ENCODE measurements around the gene CNTN5.

CNTN5 gene

DNA sequence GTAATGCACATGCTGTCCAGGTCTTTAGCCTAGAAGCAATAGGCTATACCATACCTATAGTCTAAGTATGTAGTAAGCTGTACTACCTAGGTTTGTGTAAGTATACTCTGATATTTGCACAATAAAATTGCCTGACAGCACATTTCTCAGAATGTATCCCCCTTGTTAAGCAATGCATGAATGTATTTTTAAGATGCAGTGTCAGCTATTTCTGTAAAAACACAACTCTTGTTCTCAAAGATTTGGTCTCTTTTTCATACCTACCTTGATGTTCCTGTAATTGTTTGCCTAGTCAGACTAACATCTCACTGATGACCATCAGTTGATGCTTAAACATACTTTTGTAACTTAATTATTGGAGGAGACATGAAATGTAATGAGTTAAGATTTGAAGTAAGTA is 619.9 kb downstream of the CNTN5 start:
- no peak for DNase-seq

DNA sequence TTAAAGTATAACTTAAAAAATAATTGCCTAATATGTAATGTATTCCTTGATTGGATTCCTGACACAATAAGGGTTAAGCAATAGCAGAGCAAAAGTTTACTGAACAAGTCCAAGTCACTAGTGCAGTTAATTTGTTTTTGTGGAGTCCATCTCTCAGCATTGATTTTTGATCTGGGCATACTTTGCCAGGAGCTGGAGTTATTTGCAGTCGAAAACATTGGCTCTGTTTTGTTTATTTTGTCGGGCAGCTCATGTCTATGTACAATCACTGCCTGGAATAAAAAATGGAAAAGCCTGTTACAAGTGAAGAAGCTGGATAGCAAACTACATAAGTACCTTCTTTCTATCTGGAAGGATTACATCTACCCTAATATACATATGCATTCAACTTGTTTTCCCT is 625.2 kb downstream of the CNTN5 start:
- no peak for DNase-seq

DNA sequence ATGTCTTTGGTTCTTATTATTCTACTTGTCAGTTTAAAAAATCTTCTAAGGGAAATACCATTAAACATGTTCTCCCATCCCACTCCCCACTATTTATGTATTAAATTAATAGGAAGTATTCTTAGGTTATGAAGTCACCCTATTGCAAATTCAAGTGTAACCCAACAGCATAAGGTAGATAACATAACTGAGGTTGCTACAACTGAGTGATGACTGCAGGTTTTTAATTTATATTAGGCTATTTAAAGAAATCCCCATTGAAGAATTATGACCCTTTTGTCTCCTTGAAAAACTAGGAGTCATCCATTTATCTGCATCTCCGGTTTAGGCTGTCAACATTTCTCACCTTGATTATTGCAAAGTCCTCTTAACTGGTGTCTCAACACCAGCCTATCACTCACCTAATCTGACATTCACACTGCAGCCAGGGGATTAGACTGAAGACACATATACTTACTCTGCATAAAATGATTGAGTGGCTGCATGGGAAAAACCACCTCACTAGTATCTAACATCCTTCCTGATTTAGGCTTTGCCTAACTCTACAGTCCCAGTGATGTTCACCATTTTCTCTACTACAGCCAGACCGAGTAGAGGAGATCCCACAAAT is 649.4 kb downstream of the CNTN5 start:
- DNase-seq: no peak

DNA sequence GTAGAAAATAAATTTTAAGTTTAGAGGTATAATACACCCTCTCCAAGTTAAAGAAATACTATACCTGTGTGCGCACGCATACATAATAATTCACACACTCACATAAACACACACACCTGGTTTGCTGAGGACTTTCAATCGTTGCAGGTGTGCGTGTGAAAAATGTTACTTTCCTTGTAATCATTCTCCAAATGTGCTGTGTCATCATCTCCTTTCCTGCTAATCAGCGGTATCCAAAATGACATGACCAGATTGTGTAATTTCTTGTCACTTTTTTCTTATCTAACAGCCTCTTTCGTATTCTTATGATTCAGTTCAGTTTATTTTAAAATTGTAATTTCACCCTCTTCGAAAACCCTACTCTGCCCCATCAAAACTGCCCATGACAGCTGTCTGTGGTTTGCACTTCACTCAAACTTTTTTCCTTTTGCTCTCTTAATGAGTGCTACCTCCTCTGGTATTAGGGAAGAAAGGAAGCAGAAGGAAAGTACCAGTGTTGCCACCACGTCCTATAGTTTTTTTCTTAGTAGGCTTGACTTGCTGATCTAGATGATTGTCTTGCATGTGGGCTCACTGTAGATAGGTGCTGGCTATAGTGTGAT is 651.2 kb downstream of the CNTN5 start:
- no peak for DNase-seq

DNA sequence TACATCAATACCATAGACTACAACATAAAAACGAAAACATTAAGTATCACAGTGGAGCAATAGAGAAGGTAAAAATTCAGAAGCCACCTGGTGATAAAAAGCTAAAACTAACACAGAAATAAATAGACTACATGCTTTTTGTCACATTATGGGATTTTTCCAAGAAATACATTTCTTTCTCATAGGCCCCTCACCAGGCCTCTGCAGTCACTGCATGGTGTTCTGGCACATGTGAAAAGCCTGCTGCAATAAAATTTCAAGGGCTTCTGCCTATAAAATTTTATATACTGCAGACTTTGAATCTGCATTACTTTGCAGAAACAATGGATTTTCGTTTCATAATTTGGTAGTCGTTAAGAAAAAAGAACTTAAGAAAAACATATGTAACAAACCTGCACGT is 655.5 kb downstream of the CNTN5 start:
- DNase-seq: no peak

DNA sequence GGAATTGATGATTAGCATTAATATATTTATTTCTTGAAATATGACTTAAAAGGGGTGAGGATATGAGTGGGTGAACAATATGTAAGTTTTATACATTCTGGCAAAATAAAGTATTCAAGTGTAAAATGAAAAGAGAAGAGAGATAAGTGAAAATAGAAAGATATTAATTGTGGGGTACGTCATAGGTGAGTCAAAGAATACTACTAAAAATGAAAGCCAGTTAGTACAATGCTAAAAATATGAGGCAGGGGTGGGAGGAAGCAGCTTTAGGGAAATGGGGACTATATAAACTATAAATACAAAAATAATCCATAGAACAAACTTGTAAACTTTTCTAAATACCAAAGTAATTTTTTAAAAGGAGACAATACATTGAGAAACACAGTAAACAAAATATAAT is 661.4 kb downstream of the CNTN5 start:
- DNase-seq: no peak

DNA sequence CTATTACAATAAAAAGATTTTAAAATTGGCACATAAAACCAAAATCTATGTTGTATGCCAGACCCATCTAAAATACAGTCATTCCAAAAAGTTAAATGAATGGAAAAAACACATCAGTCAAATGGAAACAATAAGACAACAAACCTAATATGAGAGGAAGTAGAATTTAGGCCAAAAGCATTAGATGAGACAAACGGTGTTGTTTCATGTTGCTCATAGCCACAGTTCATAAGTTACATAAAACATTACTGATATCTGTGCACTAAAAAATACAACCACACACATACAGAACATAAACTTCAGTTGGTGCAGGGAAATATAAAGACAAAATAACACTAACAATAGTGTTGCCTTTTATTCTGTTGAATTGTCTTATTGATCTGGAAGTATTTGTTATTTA is 661.9 kb downstream of the CNTN5 start:
- no peak for DNase-seq

DNA sequence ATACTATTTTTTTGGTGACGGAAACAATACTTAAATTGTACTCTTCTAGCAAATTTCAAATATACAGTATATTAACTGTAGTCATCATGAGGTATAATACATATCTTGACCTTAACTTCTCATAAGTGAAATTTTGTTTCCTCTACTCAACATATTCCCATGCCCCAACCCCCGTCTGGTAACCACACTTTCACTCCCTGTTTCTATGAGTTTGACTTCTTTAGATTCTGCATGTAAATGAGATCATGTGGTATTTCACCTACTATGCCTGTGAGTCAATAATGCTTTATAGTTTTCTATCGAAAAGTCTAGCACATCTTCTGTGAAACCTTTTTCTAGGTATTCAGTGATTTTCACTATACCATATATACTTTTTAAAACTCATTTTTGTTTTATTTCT is 663.2 kb downstream of the CNTN5 start:
- no peak for DNase-seq

DNA sequence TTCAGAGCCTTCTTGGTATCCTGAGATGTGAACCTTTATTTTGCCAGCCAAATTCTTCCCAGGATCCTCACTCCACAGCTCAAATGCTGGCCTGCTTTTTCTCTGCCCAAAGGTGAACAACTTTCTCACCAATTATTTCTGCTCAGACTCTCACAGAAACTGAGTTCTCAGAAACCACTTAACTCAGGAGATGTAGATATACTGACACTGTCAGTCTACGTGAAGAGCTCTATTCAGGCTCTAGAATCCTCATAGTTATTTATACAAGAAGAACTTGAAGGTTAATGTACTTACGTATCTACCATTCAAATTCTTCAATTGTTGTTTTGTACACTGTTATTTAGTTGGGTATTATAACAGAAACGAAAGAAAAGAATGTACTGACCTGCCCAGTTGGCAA is 666.1 kb downstream of the CNTN5 start:
- DNase-seq: no peak

DNA sequence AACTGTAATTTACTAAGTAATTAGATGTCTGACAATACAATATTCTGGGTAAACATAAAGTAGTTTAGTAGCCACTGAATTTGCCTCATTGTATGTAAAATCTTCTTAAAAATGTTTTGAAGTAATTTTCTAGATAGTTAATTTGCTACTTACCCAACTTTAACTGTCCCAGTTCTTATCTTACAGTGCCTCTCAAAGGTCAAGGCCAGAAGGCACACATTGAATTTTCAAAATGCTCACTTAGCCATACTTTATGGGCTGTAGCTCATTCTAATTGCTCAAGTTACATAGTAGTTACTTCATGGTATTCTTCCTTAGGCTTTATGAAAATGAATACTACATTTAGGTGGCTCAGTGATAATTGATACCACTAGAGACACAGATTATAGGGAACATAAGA is 666.6 kb downstream of the CNTN5 start:
- no peak for DNase-seq

DNA sequence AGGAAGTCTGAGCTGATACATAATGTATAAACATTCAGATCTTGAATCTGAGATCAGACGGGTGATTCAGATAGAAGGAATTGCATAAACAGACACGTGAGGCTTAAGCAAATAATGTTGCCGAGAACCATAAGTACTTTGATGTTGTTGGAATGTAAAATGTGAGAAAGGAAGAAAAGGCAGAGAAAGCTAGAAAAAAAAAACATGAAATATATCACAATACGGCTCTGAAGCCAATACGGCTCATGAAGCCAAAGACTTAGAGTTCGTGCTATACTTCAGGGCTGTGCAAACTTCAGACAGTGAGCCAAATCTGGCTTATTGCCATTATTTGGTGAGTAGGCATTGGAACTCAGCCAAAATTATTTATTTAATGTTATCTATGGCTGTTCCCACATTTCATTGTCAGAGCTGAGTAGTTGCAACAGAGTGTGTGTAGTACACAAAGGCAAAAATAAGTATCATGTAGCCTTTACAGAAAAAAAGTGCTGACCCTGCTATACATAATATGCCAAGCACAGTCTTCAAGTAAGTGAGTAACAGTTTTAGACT is 673.3 kb downstream of the CNTN5 start:
- no peak for DNase-seq

DNA sequence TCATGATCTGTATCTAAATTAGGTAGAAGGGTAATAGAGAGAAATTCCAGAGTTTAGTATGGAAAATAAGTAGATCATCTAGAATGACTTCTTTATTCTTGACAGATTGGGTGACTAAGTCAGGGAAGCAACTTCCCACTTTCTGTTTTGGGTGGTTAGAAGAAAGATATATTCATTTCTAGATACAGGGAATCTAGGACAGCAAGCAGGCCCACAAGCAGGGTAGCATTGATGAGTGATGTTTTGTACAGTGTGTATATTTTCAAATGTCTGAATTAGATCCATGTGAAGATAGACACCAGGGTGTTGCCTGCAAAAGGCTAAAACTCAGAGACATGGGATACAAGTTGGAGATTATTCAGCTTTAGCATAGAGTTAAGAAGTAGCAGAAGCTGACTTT is 674.4 kb downstream of the CNTN5 start:
- no peak for DNase-seq

DNA sequence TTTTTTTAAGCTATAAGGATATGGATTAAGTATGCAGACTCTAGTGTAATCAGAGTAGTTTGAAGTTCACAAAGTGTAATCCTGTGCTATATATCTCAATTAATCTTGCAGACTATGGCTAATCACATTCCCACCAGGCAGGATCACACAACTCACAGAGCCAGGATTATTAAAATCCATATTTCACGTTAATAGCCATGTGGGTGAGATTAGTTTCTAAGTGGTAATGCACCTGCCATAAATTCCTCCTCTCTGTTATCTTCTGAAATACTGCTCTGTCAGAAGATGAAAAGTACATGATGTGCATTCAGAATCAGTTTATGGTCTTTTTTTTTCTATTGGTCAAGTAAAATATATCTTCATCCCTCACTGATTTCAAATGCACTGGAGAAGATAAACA is 686.1 kb downstream of the CNTN5 start:
- DNase-seq: no peak

DNA sequence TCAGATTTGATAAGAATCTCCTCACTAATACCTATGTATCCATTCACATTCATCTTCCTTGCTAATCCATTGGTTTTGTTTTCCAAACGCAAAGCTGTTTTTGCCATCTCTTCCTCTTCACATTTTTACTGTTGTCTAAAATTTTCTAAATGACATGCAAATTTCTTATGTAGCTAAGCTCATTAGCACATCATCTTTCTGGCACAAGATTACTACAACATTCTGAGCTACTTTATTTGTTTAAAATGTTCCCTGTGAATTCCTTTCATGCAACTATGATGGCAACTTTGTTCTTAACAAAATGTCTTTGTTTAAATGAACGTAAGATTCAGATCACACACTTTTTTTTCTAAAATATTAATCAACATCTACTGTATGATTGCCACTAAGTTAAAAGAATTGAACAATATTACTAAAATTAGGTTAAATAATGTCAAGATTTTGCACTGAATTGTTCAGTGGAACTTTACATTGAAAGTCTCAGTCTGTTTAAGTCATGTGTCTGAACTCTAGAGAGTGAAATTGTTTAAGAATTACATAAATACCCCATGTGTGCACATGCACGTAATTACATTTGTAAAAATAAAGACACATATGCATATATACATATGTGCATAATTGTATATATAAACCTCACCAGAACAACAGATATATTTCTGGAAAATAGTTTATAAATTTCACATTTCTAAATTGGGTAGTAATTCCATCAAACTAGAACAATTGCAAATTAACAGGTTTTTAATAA is 688.4 kb downstream of the CNTN5 start:
- no peak for DNase-seq

DNA sequence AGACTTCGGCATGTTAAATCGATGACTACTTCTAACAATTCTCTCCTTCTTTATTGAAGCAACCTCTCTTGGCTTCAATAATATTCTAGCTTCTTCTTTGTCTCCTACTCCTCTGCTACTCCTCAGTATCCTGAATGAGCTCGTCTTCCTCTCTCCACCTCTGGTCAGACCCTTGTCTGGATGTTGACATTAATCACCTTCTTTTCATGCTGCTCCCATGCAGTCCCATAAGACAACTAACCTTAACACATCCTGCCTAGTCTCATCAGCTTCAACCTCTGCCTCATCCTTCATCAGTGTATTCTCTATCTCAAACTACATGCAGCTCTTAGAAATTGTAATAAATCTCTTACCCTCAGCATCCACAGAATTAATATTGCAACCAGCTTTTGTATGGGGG is 695.6 kb downstream of the CNTN5 start:
- no peak for DNase-seq

DNA sequence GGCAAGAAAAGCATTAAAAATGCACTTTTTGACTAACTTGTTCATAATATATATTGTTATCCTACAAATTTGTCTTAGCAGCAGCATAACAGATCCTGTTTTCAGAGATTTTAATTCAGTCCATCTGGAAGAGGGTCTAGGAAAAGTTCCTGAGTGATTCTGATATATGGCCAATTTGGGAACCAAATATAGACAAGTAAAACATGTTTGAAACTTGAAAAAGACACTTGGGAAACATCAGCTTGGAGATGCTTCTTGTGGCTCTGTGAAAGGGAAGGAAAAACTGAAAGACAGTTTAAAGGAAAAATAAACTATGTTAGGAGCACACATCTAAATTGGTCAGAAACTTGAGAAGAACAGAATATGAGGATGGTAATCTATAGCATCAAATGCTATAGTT is 697.5 kb downstream of the CNTN5 start:
- DNase-seq: no peak

DNA sequence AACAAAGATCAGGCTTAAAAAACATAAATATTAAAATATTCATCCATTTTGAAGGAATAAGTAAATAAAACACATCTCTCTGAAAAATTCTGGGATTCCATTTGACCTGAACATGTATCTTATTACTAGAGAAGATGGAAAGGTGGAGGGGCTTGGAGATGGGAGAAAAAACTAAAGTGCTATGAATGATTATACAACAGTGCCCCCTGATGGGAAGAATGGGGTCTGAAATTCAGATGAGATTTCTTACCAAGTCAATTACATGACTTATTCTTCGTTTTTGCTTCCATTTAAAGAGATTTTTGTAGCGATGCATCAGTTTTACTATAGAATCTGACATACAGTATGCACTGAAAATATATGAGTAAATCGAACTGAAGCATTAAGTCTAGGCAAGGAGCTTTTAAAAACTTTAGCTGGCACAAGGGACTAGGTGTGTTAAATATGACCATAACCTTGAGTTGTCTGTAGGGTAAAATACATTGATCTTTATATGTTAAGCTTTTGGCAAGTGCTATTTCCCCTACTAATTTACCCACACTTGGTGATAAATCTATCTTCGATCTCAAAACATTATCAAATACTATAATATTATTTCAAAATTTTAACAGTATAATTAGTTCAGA is 718.8 kb downstream of the CNTN5 start:
- no peak for DNase-seq

DNA sequence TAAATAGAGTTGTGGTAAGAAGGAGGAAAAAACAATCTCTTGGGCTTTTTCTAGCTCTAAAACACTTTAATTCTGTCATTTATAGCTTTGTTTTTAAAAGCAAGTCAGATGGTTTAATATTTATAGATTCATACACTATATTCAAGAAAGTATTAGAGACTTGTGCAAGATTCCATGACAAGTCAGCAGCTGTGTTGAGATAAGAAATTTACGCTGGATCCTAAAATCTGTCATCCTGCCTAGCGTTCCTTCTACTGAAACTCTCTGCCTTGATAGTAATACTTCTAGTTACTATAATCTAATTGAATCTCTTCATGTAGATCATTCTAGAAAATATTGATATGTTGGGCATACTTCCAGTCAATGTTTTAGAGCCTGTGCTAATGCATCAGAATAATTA is 721.8 kb downstream of the CNTN5 start:
- DNase-seq: no peak

DNA sequence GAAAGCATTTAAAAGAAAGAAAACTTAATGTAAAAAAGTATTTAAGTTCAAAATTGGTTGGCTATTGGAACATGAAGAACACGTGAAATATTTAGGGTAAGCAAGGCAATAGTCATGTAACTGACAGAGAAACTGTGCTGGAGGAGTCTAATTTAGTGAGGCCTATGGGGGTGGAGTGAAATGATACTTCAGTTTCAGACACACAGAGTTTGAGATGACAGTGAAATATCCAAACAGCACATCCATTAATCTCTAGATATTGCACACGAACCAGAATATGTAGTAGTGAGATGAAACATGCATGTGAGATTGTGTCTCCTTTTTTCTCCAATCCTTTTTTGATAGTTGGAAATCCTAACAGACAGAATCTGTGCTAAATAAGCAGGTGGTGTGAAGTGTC is 739.0 kb downstream of the CNTN5 start:
- no peak for DNase-seq

DNA sequence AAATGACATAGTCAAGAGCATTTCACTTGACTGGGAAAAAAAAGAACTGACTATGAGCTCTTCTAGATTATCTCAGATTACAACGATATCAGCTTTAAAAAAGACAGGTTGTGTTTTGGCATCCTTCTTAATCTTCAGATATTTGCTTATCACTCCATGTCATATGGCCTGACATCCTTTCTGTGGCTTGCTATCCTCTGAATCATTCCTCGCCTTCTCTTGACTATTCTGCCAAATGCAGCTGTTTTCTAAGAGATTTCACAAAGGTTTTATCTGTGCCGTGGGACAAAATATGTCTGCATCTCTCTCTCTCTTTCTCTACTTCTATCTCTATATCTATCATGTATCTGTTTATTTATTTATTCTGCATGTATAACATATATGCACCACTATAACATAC is 746.1 kb downstream of the CNTN5 start:
- no peak for DNase-seq

DNA sequence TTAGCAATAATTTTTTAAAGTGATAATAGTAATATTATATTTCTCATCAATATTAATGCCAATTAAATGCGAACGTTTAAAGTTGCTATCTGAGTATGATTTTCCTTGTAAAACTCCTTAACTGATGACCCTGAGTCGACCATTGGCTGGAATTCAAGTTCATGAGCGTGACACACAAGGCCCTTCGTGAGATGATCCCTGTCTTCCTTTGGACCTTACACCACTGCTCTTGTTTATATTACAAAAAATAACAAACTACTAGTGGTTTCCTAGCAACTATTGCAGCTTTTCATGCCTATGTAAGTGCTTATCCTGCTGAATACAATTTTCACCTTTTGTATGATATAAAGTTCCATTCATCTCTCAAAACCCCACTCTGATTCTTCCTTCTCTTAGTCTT is 752.9 kb downstream of the CNTN5 start:
- DNase-seq: no peak

DNA sequence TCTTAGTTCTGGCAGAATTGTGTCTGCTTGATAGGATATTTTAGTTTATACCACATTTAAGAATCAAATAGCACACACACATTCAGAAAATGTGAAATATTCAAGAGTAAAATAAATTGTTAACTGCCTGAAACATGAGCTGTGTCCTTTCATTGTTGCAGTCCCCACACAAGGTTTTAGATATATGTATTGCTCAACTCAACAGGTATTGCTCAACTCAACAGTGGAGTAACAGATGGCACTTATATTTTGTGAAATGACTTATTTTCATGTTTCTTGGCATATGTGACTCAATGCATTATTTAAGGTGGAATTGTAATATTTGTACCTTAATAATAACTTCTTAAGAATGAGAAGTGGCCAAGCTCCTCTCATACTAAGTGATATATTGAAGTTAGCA is 760.3 kb downstream of the CNTN5 start:
- DNase-seq: no peak

DNA sequence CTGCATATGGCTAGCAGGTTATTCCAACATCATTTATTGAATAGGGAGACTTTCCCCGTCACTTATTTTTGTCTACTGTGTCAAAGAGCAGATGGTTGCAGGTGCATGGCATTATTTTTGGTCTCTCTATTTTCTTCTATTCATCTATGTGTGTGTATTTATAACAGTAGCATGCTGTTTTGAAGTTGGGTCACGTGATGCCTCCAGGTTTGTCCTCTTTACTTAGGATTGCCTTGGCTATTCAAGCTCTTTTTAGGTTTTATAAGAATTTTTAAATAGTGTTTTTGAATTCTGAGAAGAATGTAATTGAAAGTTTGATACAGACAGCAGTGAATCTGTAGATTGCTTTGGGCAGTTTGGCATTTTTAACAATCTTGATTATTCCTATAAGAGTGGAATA is 770.6 kb downstream of the CNTN5 start:
- DNase-seq: no peak

DNA sequence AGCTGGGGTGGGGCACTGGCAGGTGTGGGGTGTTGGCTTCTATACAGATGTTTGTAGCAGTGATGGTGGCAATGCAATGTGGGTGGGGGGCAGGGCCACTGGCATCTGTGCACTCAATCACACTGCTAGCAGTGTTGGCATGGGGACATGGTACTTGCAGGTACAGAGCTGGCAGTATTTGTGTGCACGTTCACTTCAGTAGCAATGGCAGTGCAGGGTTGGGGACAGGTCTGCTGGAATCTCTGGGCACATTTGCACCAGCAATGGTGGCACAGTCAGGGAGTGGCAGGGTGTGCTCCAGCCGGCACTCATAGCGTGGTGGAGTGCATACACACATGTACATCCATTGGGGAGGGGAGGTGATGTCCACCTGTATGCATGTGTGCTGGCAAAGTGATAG is 775.2 kb downstream of the CNTN5 start:
- DNase-seq: no peak
